Stimulated activated CD8-positive, alpha-beta memory T cell treated with anti-CD3 and anti-CD28 coated beads, Interleukin-2, amount 100 ng/mL, for 48 hours (primary cell): ENCODE results near the gene IFT52.

Source experiments
- DNase-seq, 2 donors: peaks; one replicate each; pipeline ENCODE4 v3.0.0-alpha.2; 2020; ENCODE audit warnings: low read depth in 2 of 2

IFT52 gene

DNA sequence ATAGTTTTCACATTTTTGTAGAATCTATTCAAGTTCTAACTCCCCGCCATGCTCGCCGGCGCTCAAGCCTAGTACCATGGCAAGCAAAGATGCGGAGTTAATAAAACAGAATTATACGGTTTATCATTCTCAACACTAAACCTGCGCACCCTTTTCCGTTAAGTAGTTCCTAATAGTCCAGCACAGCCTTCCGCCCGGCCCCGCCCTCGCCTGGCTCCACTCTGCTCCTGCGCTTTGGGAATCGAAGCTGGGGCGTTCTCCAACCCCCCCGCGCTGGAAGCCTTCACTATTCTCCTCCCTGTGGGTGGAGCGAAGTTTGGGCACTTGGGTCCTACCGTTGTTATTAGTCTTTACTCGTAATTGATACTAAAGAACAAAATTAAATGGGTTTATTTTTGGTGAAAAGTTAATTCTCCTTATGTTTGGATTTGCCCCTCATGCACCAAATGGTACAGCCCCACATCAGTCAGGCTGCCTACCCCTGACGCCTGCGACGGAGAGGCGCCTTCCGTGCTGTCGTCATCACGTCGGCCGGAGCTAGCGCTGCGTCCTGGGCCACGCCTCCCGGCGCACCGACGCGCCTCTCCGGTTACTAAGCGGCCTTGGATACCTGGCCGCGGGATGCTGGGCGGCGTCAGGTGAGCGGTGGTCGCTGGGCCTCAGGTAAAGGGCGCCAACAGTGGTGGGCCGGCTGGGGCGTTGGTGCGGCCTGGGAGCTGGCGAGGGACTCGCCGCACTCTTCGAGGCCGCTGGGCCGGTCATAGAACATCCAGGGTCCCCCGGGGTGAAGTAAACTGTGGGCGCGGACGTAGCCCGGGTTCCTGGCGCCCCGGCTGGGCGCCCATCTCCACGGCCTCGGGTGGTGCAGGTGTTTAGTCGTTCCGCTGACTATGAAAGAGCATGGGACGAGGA is at the start of gene IFT52:
Gene IFT52 (plus strand): TSS at position 546 of the 912 bp plus-strand sequence. CDS start 3,762 bp downstream, outside the sequence.
- DNase-seq, result peak; percentile 75 to 83

DNA sequence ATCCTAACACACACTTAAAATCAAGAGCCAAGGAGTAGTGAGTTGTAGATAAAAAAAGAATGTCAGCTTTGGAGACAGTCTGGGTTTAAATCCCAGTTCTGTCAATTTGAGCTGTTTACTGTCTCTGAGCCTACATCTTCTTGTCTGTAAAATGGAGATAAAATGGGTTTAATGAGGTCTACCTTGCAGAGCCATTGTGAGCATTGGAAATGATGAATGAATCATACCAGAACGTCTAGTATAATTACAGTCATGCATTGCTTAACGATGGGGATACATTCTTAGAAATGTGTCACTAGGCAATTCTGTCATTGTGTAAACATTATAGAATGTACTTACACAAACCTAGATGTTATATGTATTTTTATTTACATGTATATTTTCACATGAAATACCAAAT is 49.5 kb upstream of the IFT52 start:
- no peak for DNase-seq

GRCh38 chr20:43542161-43542560 is 48.6 kb upstream of the IFT52 start:
- DNase-seq, result no peak

- DNase-seq, result no peak
These were observed 48.1 kb upstream of the IFT52 start for GRCh38 chr20:43542674-43543073.

DNA sequence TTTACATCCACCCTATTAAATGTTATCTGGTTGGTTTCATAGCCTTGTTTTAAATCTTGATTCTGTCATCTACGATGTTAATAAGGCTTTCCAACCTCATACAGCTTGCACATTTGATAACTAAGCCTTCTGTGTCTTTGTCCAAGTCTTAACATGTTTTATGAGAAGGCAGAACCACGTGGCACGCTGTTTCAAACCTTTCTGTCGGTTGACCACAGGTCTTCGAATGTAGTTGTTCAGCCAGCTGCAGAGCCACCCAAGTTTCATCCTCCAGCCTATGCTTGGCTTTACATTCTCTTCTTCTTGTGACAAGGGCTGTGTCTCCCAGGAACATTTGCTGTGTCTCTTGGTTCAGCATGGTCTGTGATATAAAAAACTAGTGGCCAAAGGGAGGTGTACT is 47.6 kb upstream of the IFT52 start:
- DNase-seq, result no peak

- no peak for DNase-seq
These were observed 46.2 kb upstream of the IFT52 start for GRCh38 chr20:43544501-43544900.

- DNase-seq, result no peak
These were observed 44.7 kb upstream of the IFT52 start for GRCh38 chr20:43545837-43546578.

GRCh38 chr20:43548273-43548880 is 42.4 kb upstream of the IFT52 start:
- no peak for DNase-seq

DNA sequence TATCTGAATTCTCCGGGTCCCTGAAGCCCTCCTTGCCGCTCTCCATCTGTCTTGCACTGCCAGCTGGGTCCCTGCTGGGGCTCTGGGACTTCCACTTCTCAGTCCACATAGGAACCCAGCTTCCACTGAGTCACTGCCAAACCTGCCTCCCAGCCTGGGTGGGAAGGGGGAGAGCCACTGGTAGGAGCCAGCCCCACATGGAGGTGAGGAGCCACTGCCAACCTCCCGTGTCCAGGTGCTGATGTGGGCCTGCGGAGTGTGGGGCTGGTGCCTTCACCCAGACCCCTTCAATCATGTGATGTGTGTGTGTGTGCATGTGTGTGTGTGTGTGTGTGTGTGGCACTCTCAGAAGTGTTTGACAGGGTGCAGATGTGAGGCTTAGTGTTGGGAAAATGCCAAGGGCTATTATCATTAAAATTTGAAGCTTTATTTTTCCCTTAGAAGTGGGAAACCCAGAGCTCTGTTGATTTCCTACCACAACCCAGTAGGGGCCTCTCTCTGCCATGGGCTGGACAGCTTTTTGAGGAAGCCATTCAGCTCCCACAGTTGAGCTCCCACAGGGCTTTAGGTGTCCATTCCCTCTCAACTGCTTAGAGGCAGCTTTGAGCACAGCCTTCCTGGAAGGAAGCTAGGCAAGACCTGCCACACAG is 41.2 kb upstream of the IFT52 start:
- no peak for DNase-seq

DNA sequence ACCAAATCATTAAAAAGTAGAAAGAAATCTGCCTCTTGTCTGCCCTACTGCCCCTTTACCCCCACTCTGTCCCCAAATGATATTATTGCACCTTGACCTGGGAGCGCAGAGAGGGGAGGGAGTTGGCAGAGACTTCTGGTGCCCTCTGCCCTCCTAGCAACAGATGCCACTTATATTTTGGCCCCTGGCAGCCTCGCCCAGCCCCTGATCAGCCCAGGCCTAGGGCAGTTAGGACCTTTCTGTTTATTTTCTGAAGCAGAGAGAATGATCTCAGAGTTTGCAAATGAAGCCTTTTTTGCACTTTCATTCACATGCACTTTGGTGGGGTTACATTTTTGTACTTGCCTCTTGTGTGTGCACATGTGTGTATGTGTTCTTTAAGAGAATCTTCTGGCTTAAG is 40.3 kb upstream of the IFT52 start:
- DNase-seq, result no peak

GRCh38 chr20:43554369-43554768 is 36.4 kb upstream of the IFT52 start:
- no peak for DNase-seq

DNA sequence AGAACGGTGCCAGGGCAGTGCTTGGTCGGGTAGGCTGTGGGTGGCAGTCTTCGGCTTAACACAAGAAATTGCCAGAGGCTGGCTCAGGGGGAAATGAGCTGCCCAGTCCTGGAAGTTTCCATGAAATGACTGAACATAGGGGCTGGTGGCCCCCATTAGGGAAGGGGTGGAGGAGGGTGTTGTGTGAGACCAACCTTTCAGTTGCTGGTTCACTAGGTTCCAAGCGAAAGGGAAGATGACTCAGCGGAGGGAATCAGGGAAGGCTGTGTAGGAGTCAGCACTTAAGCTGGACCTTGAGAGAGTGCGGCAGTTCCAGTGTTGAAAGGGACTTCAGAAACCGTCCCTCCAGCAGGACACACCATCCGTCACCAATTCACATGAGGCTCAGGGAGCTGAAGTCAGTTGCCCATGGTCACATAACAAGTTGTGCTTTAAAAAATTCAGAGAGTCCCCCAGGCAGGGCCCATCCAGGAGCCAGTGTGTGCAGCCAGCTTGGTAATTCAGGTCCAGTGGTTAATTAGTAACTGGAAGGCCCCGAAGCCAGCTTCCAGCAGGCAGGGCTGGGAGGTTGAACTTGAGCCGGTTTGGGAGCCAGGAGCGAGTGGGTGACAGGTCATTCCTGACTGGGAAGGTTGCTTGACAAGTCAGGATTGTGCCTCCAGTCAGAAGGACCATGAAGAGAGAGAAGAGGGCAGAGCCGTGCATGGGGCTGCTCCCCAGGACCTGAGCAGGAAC is 32.2 kb upstream of the IFT52 start, which contains the start of gene SGK2:
Gene SGK2 (plus strand): TSS at position 616 of the 735 bp plus-strand sequence. CDS start 7,469 bp downstream, outside the sequence.
- no peak for DNase-seq

- DNase-seq, result no peak
These were observed 31.4 kb upstream of the IFT52 start for GRCh38 chr20:43559147-43559987.

DNA sequence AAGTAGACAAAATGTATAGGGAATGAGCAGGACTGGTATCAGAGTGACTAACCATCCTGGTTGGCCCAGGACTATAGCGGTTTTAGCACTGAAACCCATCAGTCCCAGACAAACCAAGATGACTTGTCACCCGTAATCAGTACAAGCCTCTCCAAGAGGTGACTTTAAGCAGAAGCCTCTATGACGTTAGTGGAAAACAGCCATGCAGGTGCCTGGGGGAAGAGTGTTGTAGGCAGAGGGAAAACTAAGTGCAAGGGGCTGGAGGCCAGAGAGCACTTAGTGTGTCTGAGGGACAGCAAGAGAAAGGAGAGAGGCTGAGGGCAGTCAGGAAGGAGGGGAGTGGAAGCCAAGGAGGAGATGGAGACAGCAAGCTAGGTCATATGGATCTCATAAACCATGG is 29.8 kb upstream of the IFT52 start:
- DNase-seq, result no peak

DNA sequence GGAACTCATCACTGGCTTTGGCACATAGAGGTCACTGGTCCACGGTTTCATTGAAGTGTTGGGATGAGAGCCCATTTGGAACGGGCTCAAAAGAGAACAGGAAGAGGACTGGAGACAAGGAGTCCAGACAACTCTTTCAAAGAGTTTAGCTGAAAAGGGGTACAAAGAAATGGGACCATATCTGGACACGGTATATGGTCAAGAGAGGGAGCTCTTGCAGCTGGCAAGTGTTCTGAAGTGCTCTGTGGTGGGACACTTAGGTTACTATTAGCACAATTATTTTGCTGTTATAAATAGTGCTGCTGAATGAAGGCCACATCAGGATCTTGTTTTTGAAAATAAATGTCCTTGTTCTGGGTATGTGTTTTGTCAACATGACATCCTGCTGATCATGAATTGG is 27.3 kb upstream of the IFT52 start:
- no peak for DNase-seq

GRCh38 chr20:43563991-43564390 is 26.7 kb upstream of the IFT52 start:
- no peak for DNase-seq

GRCh38 chr20:43564455-43564854 is 26.3 kb upstream of the IFT52 start:
- DNase-seq, result no peak

DNA sequence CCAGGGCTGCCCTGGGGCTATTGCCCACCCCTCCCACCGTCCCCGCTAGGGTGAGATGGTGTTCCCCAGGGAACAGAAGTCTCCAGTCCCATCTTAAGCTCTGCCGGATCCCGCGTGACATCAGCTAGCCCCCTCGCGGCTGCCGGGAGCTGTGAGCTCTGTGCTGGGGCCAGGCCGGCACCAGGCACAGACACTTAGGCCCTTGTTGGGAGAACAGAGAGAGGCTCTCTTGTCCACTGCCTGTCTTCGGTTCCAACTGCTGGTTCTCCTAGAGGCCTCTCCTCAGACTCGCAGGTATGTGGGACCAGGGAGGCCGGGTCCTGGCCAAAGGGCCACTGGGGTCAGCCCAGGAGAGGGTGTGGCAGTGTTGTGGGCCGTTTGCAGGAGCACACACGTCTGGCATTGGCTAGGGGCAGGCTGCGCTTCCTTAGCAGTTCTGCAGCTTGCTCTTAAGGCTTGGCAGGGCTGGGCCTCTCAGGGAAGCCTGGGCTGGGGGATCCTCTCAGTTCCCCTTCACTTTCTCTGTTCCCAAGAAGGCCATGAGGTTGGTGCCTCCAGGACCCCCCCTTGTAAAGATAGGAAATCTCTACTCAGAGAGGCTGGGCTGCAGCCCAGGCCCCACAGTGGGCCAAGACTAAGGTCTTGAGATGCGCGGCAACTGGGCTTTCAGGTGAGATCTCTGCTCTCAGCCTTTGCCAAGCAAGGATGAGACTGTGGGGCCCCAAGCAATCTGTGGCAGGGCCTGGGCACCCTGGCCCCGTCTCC is 25.6 kb upstream of the IFT52 start:
- DNase-seq, result no peak

DNA sequence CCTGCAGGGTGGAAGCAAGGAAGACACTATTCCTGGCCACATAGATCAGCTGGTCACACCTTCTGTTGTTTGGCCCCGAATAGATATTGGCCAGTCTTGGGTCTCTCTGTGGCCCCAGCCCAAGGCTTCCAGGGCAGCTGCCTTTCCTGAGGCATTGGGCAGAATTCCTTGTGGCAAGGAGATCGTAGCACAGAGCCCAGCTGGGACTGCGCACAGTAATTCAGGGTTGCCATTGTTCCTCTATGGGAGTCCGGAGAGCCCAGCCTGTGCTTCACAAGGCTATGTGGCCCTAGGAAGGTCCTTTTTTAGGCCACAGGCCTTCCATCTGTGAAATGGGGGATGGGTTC is 25.0 kb upstream of the IFT52 start:
- no peak for DNase-seq

- DNase-seq, result no peak
These were observed 23.3 kb upstream of the IFT52 start for GRCh38 chr20:43567477-43567876.
